OCI-LY7 (cell line): Measurements from ENCODE around the gene EGR4. TPM values are rescaled to one million over a fixed set of nuclear protein-coding genes. Genes with fewer than 3 reads are reported as not detected.

Experiments
- BruUV-seq: library from RNA; stranded (reverse); fragments of 400-500 nt; replicated peaks from 2 replicates; lab custom pipeline; 2021; lab: Mats Ljungman, UMichigan
- CTCF ChIA-PET: fragments of 300-600 bp; sonication (Branson Sonifier 250); formaldehyde crosslinking; loops from one replicate; lab custom pipeline; 2022; ENCODE audit warnings: antibody characterized with exemption; ENCODE audit not compliant: unreplicated experiment; lab: Charles Lee
- POLR2A ChIA-PET: fragments of 300-600 bp; sonication (Branson Sonifier 250); formaldehyde crosslinking; loops from one replicate; lab custom pipeline; 2022; ENCODE audit warnings: antibody characterized with exemption; lab: Charles Lee
- DNase-seq: peaks from one replicate; pipeline ENCODE4 v3.0.0-alpha.2; 2015; ENCODE audit warnings: low spot score
- H2AFZ ChIP-seq: fragments of 200-600 bp; sonication (generic), shearing (Covaris generic); 2 replicates; pipeline ENCODE4 v1.6.1; 2014; ENCODE audit warnings: mild to moderate bottlenecking, antibody characterized with exemption, low read length, moderate library complexity
- H3K27ac ChIP-seq: fragments of 200-600 bp; sonication (generic); 2 replicates; pipeline ENCODE4 v1.5.1; 2014; ENCODE audit warnings: mixed run types, low read depth, mild to moderate bottlenecking, moderate library complexity, low read length, inconsistent platforms; ENCODE audit not compliant: poor library complexity, severe bottlenecking
- H3K36me3 ChIP-seq: fragments of 200-600 bp; sonication (generic); 2 replicates; pipeline ENCODE4 v1.6.1; 2014; ENCODE audit warnings: mild to moderate bottlenecking, antibody characterized with exemption, low read length, moderate library complexity, mixed read lengths; ENCODE audit not compliant: insufficient read depth
- H3K4me1 ChIP-seq: fragments of 200-600 bp; sonication (generic); 2 replicates; pipeline ENCODE4 v1.5.1; 2014; ENCODE audit warnings: mild to moderate bottlenecking, low read length; ENCODE audit not compliant: insufficient read depth, poor library complexity, severe bottlenecking
- H3K4me2 ChIP-seq: fragments of 200-600 bp; sonication (generic); 2 replicates; pipeline ENCODE4 v1.6.1; 2014; ENCODE audit warnings: mild to moderate bottlenecking, low read length
- H3K4me3 ChIP-seq: fragments of 200-600 bp; sonication (generic); 2 replicates; pipeline ENCODE4 v1.5.1; 2014; ENCODE audit warnings: mild to moderate bottlenecking, low read depth, low read length; ENCODE audit not compliant: poor library complexity, severe bottlenecking
- H3K79me2 ChIP-seq: fragments of 200-600 bp; sonication (generic); 2 replicates; pipeline ENCODE4 v1.6.1; 2016; ENCODE audit warnings: low read depth, mild to moderate bottlenecking, low read length, moderate library complexity, mixed read lengths; ENCODE audit not compliant: insufficient read depth
- H3K9me2 ChIP-seq: fragments of 200-600 bp; sonication (generic); 2 replicates; pipeline ENCODE4 v1.6.1; 2016; ENCODE audit warnings: mild to moderate bottlenecking, low read length, mixed read lengths; ENCODE audit not compliant: insufficient read depth
- H3K9me3 ChIP-seq: fragments of 200-600 bp; sonication (generic); 2 replicates; pipeline ENCODE4 v1.6.1; 2014; ENCODE audit warnings: mild to moderate bottlenecking, mixed run types, low read length, mixed read lengths
- H4K20me1 ChIP-seq: fragments of 200-600 bp; sonication (generic); 2 replicates; pipeline ENCODE4 v1.6.1; 2014; ENCODE audit warnings: mild to moderate bottlenecking, antibody characterized with exemption, low read length, moderate library complexity, mixed read lengths; ENCODE audit not compliant: insufficient read depth
- CTCF ChIP-seq: fragments of 200-600 bp; sonication (generic); conservative IDR thresholded peaks from 2 replicates; pipeline ENCODE4 v1.5.1; 2014; ENCODE audit warnings: mild to moderate bottlenecking, antibody characterized with exemption, low read length, moderate library complexity, mixed read lengths
- EZH2phosphoT487 ChIP-seq: fragments of 200-600 bp; sonication (generic); IDR thresholded peaks from 2 replicates; pipeline ENCODE4 v1.6.1; 2018; ENCODE audit warnings: low read depth, borderline replicate concordance, mild to moderate bottlenecking, mixed run types, antibody characterized with exemption, low read length, moderate library complexity, mixed read lengths
- intact Hi-C: fragments of 100-400 bp; cut with micrococcal nuclease; formaldehyde crosslinking; loops from one replicate; pipeline ENCODE4 v1.10.0; 2022; ENCODE audit not compliant: unreplicated experiment
- total RNA-seq, 2 experiments: library from RNA; depleted of rRNA in 1 of 2; stranded (reverse); fragments of >200 nt in 1 of 2; shearing (Covaris generic) in 1 of 2; gene quantifications; 2 replicates each; pipeline ENCODE4 v1.2.3, GENCODE V29; 2014 to 2022

EGR4 gene
- total RNA-seq, 2 experiments from 2014 or later = not detected

- Histone ChIP-seq H3K4me3 (peak within 1 kb of the TSS; percentile 97), H3K79me2 (peaks cover 46% of the 10 kb centered on the region), H3K9me2 (no peaks in the 10 kb centered on the region), H3K4me2 (peak within 1 kb of the TSS; percentile 94), H2AFZ (peak within 1 kb of the TSS; percentile 65), H3K27ac (peak within 1 kb of the TSS; percentile 96), H3K36me3 (peaks cover 26% of the 10 kb centered on the region), H3K9me3 (no peaks in the 10 kb centered on the region), H3K4me1 (peaks cover 31% of the 10 kb centered on the region), H4K20me1 (peaks cover 18% of the 10 kb centered on the region; the same call in 1 of the 2 replicates)
- ChIA-PET CTCF (no interaction called here), POLR2A (interaction anchor here (0.6 to 1.8 kb wide), 7 partner anchors 39 to 293 kb away, joined by 3 to 10 read pairs (median 4); partner anchors contain the start of genes ALMS1, CCT7 and PRADC1)
- TSS peak; percentile 92 for BruUV-seq
- DNase-seq = peak; percentile 92
- no peak for TF ChIP-seq CTCF
- intact Hi-C loops = loop anchor here (1.0 to 5.0 kb wide), 5 partner anchors 50 to 1673 kb away; partner anchors contain the start of genes ALMS1, CCT7, POLE4 and SFXN5
These were observed 8.8 kb downstream of the EGR4 start, which contains the start of gene FBXO41 for GRCh38 chr2:73284296-73285158. Gene FBXO41 (minus strand): TSS chr2:73284478. CDS start chr2:73269630, 14,848 bp downstream.

GRCh38 chr2:73283545-73284295 is 9.6 kb downstream of the EGR4 start:
- H3K79me2 ChIP-seq = peaks cover 54% of the 10 kb centered on the region
- H3K27ac ChIP-seq = peak overlapping the region; percentile 96
- POLR2A ChIA-PET = interaction anchor here (0.6 to 1.8 kb wide), 3 partner anchors 38 to 102 kb away, joined by 3 to 10 read pairs (median 10); partner anchors contain the start of genes ALMS1, CCT7 and PRADC1

More at GRCh38 chr2:73283545-73284295, 9.6 kb downstream of the EGR4 start:
- TF ChIP-seq EZH2phosphoT487 (no peak), CTCF (no peak)
- intact Hi-C loops = loop anchor here (1.0 to 5.0 kb wide), 4 partner anchors 49 to 1674 kb away; partner anchors contain the start of genes CCT7, POLE4, SFXN5 and SMYD5
- Histone ChIP-seq H3K4me1 (peaks cover 31% of the 10 kb centered on the region), H3K4me2 (peak overlapping the region; percentile 94), H4K20me1 (peaks cover 23% of the 10 kb centered on the region; the same call in 1 of the 2 replicates), H2AFZ (peak overlapping the region; percentile 65), H3K36me3 (peaks cover 34% of the 10 kb centered on the region), H3K4me3 (peak overlapping the region; percentile 97), H3K9me2 (no peaks in the 10 kb centered on the region), H3K9me3 (no peaks in the 10 kb centered on the region)
- DNase-seq = peak; percentile 50
- CTCF ChIA-PET = no interaction called here
- BruUV-seq = no TSS peak
